NCI-H446 (cell line): ENCODE results near the gene FGFBP3.
A peak's percentile ranks its signal among the peaks of the same experiment; 100 is the strongest.

Experiments used
- DNase-seq, 2 experiments: peaks; one replicate each; lab custom pipeline; 2025; lab: John Stamatoyannopoulos, UW

FGFBP3 gene, protein sequence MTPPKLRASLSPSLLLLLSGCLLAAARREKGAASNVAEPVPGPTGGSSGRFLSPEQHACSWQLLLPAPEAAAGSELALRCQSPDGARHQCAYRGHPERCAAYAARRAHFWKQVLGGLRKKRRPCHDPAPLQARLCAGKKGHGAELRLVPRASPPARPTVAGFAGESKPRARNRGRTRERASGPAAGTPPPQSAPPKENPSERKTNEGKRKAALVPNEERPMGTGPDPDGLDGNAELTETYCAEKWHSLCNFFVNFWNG

DNA sequence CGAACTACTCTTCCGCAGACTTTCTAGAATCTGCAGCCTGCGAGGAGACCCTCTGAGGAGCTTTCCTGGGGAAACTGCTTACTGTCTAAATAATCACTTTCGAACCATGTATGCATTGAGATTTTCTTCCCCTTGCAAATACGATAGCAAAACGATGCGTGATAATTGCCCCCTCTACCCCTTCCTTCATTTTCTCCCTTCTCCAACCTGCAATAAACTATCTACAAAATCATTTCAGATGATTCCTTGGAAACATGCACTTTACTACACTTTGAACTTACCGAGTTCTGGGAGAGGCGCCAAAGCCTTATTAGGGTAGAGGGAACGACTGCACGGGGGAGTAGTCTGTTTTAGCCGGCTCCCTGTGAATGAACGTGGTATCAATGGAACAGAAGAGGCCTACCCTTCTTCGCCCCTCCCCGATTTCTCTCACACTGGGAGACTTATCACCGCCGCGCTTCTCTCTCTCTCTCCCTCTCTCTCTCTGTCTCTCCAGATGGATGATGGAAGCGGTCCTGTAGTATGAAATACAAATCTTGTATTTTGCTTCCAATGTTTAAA, at the start of gene FGFBP3:
FGFBP3 (minus strand) TSS at position 370 of the 561 bp plus-strand sequence. CDS start 517 bp downstream, outside the sequence.
- peak; percentile 36 to 70 for DNase-seq

DNA sequence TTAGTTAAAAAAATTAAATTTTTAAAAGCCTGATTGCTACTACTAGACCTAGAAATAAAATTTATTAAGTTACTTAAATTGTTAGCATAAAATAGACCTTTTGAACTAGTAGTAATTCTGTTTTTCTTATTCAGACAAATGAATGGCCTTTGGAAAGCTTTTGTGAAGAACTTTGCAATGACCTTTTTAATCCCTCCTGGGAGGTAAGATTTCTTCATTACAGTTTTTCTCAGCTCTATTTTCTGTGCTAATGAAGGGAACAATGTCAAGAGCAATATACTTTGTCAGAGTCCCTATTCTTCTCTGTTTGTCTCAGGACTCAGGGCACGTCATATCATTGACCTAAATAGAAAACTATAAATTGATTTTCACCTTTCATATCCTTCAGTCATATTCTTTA, 47.8 kb upstream of the FGFBP3 start:
- no peak for DNase-seq

DNA sequence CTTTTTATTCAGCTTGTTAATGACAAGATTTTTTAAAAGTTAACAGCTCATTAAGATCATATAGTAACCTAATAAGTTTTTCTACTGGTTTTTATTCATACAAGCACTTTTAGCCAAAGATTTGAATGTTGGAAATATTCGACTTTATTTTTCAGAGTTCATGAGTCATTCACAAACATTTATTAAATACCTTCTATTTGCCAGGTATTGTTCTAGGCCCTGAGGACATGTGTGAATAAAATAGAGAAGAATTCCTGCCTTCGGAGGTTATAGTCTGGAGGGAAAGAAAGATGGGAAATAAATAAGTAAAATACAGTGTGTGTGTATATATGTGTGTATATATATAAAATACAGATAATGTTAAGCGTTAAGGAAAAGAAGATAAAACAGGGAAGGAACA, 45.8 kb upstream of the FGFBP3 start:
- no peak for DNase-seq

DNA sequence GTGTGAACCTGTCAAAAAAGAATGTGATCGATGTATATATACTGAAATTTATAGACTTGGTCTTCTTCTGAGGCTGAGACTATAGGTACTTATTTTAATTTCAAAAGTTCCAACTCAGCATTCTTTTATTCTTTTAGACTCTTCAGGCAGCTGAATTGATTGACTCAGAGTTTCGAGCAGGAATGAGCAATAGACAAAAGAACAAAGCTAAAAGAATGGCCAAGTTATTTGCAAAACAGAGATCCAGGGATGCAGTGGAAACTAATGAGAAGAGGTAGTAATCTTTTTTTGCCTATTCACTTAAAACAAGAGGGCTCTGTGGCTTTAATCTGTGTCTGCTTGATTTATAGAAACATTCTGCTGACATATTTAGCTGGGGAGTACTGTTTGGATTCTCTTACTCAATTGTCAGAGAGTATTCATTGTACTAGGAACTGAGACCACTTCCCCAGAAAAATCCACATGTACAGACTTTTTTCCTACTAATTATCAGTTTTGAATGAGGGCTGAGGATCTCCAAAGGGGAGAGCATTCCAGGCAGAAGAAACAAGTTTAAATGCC, 44.4 kb upstream of the FGFBP3 start:
- no peak for DNase-seq

DNA sequence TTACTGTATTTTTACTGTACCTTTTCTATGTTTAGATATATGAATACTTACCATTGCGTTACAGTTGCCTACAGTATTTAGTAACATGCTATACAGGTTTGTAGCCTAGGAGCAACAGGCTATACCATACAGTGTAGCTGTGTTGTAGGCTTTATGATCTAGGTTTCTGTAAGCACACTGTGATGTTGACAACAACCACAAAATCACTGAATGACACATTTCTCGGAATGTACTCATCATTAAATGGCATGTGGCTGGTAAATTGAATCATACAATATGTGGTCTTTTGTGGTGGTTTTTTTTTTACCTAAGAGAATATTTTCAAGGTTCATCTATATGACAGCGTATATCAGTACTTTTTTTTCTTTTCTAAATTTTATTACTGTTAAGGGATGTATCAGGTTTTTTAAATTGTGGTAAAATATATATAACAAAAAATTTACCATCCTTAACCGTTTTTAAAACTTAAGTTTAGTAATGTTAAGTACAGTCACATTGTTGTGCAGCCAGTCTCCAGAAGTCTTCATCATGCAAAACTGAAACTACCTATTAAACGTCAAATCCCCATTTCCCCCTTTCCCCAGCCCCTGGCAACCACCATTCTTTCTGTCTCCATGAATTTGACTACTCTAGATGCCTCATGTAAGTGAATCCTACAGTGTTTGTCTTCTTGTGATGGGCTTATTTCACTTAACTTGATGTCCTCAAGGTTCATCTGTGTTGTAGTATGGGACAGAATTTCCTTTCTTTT, 35.8 kb upstream of the FGFBP3 start:
- DNase-seq = no peak

DNA sequence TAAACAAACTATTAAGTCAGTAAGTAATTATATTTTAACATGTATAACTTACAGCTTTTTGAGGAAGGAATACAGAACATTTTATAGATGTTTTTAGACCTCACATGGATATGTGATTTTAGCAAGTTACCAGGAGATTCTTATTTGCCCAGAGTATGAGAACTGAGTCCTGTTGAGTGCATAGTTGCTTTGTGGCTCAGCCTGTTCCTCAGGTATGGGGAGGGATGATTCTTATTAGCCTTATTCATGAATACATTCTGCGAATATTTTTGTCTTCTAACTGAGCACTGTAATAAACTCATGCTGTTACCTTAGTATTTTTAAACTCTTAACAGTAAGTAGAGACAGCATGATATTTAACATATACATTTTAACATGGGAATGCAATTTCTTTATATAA, 32.1 kb upstream of the FGFBP3 start:
- DNase-seq = no peak

DNA sequence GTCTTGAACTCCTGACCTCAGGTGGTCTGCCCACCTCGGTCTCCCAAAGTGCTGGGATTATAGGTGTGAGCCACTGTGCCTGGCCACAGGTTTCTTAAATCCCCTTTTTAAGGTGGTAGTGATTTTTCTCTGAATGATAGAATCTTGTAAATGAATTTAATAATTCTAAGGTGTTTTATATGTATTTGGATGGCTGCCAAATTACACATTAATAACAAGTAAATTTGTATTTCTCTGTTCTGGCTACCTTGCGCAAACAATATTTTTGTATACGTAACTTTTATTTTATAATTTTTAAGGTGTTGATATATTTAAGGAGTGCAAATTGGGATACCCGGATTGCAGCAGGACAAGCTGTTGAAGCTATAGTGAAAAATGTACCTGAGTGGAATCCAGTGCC, 30.4 kb upstream of the FGFBP3 start:
- DNase-seq = no peak

DNA sequence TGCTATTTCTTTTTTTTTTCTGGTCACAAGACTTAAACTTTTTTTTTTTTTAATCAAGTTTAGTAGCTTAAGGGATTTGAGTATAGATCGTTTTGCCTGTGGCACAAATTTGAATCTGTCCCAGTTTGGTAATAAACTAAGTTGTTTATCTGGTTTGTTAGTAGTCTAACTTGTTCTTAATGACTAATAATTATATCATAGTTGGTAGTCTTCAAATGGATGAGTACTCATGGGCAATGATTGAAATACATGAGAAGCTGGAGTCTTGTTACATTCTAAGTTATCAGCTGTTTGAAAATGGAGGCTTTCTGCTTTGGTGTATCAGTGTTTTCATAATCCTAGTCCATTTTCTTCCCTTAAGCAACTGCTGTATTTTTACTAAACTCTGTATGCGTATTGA, 26.6 kb upstream of the FGFBP3 start:
- DNase-seq = no peak

DNA sequence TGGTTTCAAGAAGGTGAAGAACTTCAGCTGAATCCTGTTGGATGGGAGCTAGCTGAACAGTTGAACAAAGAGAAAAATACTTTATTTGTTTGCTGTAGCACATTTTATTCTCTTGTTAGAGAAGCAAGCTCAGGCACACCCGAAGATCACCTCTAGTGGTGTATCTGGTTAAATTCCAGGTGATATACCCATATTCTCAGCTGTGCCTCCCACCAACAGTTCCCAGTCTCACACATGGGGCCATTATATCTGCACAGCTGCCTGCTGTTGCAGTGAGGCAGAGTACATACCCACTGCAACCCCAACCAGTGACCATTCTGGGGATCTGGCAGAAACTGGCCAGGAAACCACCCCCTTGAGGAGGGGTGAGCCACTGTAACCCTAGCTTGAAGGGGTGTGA, 23.5 kb upstream of the FGFBP3 start:
- no peak for DNase-seq

DNA sequence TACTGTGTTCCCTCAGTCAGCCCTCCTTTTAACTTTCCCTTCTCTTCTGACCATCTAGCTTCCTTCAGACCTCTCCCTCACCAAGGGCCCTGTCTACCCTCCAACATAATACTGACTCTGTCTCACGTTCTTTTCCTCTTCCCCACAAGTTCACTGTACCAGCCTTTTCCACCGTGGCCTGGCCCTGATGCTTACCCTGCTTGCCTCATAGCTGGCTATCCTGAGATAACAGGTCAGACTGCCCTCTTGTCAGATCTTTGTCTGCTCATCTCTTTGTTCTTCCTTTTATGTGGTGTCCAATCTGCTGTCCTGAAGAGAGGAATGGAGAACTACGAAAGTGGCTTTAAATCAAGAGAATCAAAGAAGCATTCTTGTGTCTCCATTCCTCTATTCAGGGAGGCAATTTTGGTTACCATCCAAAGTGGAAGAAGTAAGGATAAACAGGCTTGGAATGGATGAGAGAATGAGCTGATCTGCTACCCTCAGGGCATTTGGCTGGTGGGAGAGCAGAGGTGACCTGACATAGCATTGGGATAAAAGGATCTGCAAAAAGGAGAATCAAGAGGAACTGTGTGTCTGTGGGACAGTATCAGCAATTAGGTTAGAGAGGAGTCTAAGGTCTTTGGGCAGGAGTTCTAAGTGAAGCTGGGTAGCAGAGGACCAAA, 22.4 kb upstream of the FGFBP3 start:
- no peak for DNase-seq

DNA sequence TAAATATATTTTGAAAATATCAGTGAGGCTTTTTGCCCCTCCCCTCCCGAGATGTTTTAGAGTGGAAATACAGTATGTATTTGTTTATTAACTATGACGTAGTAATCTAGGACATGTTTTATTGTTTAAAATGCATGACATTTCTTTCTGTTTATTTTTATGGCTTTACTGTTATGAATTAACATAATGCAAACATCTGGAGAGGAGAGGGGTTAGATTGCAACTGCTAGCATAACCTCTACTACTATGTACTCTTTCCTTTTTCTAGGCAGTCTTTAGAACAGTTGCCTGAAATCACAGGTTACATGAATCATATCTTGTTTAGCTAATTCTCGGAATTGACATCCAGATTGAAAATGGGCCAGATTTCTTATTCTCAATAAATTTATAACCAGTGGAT, 21.7 kb upstream of the FGFBP3 start:
- no peak for DNase-seq

DNA sequence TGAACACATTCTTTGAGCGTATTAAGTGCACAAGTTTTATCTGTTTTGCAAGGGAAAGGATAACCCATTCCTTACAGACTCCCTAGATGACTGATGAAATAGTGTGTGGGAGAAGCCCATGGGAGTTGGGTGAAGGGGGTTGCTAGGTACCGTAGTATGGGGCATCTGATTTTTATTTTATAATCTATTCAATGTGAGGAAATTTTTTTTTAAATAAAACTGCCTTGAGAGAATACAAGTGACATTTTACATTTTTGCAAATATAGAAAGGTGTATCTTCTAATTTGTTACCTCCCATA, 15.7 kb upstream of the FGFBP3 start:
- no peak for DNase-seq

DNA sequence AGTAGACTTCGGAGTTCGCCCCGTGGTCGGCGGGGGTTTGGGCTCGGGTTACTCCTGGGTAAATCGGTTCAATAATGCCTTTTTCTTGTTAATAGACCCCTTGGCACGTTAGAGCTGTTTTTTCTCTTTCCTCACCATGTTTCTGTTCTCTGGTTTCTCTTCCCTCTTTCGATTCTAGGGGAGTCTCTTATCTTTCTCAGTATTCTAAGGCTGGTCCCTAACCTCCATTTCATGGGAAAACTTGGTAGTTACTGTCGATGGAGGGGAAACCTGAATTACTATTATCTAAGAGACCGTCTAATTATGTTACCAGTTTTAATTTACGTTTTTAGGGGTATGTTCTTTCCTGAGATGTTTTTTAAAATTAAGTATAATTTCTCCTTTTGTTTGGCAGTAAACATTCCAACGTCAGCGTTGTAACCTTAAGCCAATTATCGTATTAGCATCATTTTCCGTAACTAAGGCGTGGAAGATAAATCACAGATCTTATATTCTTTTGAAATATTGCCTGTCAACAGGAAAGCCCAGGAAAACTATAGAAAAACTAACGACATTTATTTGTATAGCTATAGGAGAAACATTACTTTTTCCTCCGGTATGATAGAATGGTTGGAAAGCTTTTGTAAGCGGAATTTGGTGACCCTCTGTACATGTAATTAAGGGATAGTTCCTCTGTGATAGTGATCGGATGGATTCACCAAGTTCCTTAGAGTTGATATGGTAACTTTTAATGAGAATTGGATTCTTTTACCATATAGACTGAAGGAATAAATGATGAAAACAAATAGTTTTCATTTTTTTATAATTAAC, 15.1 kb upstream of the FGFBP3 start:
- no peak for DNase-seq

DNA sequence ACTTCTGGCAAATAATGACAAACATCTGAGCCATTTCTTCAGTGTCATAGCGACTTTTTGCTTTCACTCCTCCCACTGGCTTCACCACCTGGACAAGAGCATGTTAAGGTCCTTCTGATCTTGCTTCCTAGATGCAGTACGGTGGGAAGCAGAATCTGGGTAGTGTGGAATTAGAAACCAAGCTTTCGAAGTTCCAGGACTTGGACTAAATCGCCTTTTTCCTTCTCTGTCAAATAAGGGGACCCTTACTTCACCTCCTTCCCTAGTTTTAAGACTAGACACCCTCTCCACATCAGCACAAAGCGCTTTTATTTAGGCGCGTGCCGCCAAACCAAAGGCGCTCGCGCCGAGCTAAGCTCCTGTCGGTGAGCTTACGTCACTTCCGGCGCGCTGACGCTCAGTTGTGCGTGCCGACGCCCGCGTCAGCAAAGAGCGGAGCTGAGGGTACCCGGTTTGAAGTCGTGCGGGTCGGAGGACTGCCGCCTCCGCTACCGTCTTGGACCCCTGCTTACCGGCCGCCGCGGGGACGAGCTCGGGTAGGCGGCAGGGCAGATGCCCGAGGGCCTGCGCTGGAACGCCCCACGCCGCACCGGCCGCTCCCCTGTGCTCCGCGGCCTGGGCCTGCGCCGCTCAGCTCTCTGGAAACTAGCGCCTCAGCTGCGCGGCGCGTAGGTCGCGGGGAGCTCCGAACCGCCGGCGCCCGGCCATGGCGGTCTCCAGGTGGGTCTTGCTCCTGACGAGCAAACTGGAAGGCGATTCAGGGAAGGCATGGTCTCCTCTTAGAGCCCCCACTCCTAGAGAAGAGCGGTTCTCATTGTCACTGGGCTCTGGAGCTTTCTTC, 14.3 kb upstream of the FGFBP3 start, which contains the start of gene BTAF1:
BTAF1 (plus strand) TSS at position 400 of the 841 bp plus-strand sequence; CDS start at position 707, 307 bp downstream.
- peak; percentile 62 to 91 for DNase-seq

DNA sequence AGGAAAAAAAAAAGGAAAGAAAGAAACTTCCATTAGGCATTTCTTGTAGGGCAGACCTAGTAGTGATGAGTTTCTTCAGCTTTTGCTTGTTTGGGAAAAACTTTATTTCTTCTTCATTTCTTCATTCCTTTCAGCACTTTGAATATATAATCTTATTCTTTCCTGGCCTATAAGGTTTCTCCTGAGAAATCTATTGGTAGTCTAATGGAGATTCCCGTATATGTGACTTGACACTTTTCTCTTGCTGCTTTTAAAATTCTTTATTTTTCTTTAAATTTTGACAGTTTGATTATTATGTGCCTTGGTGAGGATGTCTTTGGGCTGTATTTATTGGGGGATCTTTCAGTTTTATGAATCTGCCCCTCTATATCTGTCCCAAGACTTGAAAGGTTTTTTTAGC, 10.4 kb upstream of the FGFBP3 start:
- no peak for DNase-seq

DNA sequence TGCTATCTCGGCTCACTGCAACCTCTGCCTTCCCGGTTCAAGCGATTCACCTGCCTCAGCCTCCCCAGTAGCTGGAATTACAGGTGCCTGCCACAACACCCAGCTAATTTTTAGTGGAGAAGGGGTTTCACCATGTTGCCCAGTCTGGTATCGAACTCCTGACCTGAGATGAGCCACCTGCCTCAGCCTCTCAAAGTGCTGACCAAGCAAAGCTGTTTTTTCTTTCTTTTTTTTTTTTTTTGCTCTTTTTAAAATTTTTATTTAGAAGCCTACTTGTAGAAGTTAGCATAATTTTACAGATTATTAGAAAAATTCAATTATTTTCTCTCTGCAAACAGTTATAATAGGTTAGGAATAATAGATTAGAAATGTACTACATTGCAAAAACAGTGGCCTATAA, 1.2 kb upstream of the FGFBP3 start:
- no peak for DNase-seq

DNA sequence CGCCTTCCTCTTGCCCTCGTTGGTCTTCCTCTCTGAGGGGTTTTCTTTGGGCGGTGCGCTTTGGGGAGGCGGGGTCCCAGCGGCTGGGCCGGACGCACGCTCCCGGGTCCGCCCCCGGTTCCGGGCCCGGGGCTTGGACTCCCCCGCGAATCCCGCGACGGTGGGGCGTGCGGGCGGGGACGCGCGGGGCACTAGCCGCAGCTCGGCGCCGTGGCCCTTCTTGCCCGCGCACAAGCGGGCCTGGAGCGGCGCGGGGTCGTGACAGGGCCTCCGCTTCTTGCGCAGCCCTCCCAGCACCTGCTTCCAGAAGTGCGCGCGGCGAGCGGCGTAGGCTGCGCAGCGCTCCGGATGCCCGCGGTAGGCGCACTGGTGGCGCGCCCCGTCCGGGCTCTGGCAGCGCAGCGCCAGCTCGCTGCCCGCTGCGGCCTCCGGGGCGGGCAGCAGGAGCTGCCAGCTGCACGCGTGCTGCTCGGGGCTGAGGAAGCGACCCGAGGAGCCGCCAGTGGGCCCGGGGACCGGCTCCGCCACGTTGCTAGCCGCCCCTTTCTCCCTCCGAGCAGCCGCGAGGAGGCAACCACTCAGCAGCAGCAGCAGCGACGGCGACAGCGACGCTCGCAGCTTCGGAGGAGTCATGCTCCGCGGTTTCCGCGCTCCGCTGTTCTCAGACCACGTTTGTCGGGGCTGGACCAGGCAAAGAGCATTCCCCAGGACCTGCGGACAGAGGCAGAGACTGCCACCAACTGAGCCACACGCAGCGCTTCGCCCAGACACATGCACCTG, 759 bp downstream of the FGFBP3 start:
- DNase-seq = peak in 1 of 2 experiments; percentile 66

DNA sequence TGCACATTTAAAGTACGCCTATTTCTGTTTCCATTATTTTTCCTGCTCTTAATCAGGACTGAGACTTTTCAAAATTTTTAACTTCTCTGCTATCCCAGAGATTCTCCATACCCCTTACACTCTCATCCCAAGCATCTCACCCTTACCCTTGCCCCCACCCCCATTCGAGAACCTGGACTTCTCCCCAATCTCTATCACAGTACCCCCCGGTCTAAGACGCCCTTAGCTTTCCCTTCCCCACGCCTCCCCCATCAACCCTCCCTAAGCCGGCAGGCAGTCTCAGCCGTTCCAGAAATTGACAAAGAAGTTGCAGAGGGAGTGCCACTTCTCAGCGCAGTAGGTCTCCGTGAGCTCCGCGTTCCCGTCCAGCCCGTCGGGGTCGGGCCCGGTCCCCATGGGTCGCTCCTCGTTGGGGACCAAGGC, 1.4 kb downstream of the FGFBP3 start:
- DNase-seq = no peak

DNA sequence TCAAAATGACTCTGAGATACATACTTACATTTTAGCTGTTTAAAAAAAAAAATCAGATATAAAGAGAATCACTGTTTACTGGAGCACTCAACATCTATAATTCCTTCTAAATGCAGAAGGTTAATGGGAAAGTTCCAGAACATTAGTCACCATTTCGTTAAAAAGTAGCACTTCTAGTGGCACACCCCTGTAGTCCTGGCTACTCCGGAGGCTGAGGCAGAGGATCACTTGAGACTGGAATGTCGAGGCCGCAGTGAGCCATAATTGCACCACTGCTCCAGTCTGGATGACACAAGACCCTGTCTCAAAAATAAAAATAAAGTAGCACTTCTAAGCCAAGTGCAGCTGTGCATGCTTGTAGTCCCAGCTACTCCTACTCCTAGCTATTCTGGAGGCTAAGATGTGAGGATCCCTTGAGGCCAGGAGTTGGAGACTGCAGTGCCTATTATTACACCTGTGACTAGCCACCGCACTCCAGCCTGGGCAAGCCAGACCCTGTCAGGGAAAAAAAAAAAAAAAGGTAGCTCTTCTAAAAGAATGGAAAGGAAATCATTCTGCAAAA, 2.2 kb downstream of the FGFBP3 start:
- DNase-seq = no peak
